ENCODE measurements around the gene TMEM54. TPM values are rescaled to one million over a fixed set of nuclear protein-coding genes. Genes with fewer than 3 reads are reported as not detected.
A peak's percentile ranks its signal among the peaks of the same experiment; 100 is the strongest.

Gene TMEM54
- total and polyA plus RNA-seq, 2 experiments from 2014 or later = 24.8 to 64.7 TPM

- H3K4me1 ChIP-seq (ENCODE audit: insufficient read depth) = no peaks in the 10 kb centered on the region
- H3K79me2 ChIP-seq = no peaks in the 10 kb centered on the region
- H3K27me3 ChIP-seq = peaks cover 8% of the 10 kb centered on the region
- H3K9me3 ChIP-seq (ENCODE audit: low read depth) = no peaks in the 10 kb centered on the region
- no peaks in the 10 kb centered on the region for H3K9me2 ChIP-seq (replicated peaks; ENCODE audit: insufficient read depth)
- no peak for DNase-seq (ENCODE audit: low spot score)
- no peak overlapping the region for H3K27ac ChIP-seq
- TF ChIP-seq CTCF (IDR thresholded peaks at IDR 0.05; ENCODE audit: poor library complexity) (no peak), EZH2phosphoT487 (IDR thresholded peaks at IDR 0.05; ENCODE audit: low read depth, severe bottlenecking, unreplicated experiment) (no peak), EZH2 (IDR thresholded peaks at IDR 0.05; ENCODE audit: borderline replicate concordance) (no peak)
- no peak overlapping the region for H3K4me3 ChIP-seq
- no peak overlapping the region for H3K4me2 ChIP-seq
- no peaks in the 10 kb centered on the region for H3K36me3 ChIP-seq (replicated peaks; ENCODE audit: insufficient read depth, low read depth)
- 81% methylated on average over 13 of the region's 13 CpGs for whole genome bisulfite sequencing (ENCODE audit: low lambda C conversion rate, missing lambda C conversion rate)
- no peaks in the 10 kb centered on the region for H4K20me1 ChIP-seq (ENCODE audit: insufficient read depth, poor library complexity, severe bottlenecking)
- no peak overlapping the region for H2AFZ ChIP-seq
Observed at GRCh38 chr1:32877211-32878110, 23.7 kb downstream of the TMEM54 start.

GRCh38 chr1:32876341-32877210 is 24.6 kb downstream of the TMEM54 start:
- 59% methylated on average over 16 of the region's 16 CpGs for WGBS (ENCODE audit: low lambda C conversion rate, missing lambda C conversion rate)
- no peak overlapping the region for H3K4me3 ChIP-seq
- no peak overlapping the region for H3K4me2 ChIP-seq
- no peak overlapping the region for H2AFZ ChIP-seq
- H3K9me3 ChIP-seq (ENCODE audit: low read depth) = no peaks in the 10 kb centered on the region
- DNase-seq (ENCODE audit: low spot score) = peak; percentile 46
- H3K27me3 ChIP-seq = peaks cover 15% of the 10 kb centered on the region
- H3K36me3 ChIP-seq (replicated peaks; ENCODE audit: insufficient read depth, low read depth) = no peaks in the 10 kb centered on the region
- H3K4me1 ChIP-seq (ENCODE audit: insufficient read depth) = no peaks in the 10 kb centered on the region
- H3K27ac ChIP-seq = no peak overlapping the region
- TF ChIP-seq EZH2 (IDR thresholded peaks at IDR 0.05; ENCODE audit: borderline replicate concordance) = no peak
- TF ChIP-seq EZH2phosphoT487 (IDR thresholded peaks at IDR 0.05; ENCODE audit: low read depth, severe bottlenecking, unreplicated experiment) = no peak
- TF ChIP-seq CTCF (IDR thresholded peaks at IDR 0.05; ENCODE audit: poor library complexity) = peak; percentile 57
- no peaks in the 10 kb centered on the region for H3K9me2 ChIP-seq (replicated peaks; ENCODE audit: insufficient read depth)
- H4K20me1 ChIP-seq (ENCODE audit: insufficient read depth, poor library complexity, severe bottlenecking) = no peaks in the 10 kb centered on the region
- H3K79me2 ChIP-seq = no peaks in the 10 kb centered on the region

GRCh38 chr1:32874860-32875752 is 26.1 kb downstream of the TMEM54 start:
- H3K9me3 ChIP-seq (ENCODE audit: low read depth) = no peaks in the 10 kb centered on the region
- no peaks in the 10 kb centered on the region for H3K36me3 ChIP-seq (replicated peaks; ENCODE audit: insufficient read depth, low read depth)
- H3K27me3 ChIP-seq = peaks cover 21% of the 10 kb centered on the region
- 69% methylated on average over 5 of the region's 5 CpGs for WGBS (ENCODE audit: low lambda C conversion rate, missing lambda C conversion rate)
- no peak overlapping the region for H2AFZ ChIP-seq
- no peak for DNase-seq (ENCODE audit: low spot score)
- H3K4me2 ChIP-seq = no peak overlapping the region
- no peaks in the 10 kb centered on the region for H3K79me2 ChIP-seq
- H4K20me1 ChIP-seq (ENCODE audit: insufficient read depth, poor library complexity, severe bottlenecking) = no peaks in the 10 kb centered on the region
- H3K4me1 ChIP-seq (ENCODE audit: insufficient read depth) = peaks cover 6% of the 10 kb centered on the region
- H3K9me2 ChIP-seq (replicated peaks; ENCODE audit: insufficient read depth) = no peaks in the 10 kb centered on the region
- no peak overlapping the region for H3K4me3 ChIP-seq
- H3K27ac ChIP-seq = no peak overlapping the region
- TF ChIP-seq EZH2 (IDR thresholded peaks at IDR 0.05; ENCODE audit: borderline replicate concordance) (no peak), CTCF (IDR thresholded peaks at IDR 0.05; ENCODE audit: poor library complexity) (no peak), EZH2phosphoT487 (IDR thresholded peaks at IDR 0.05; ENCODE audit: low read depth, severe bottlenecking, unreplicated experiment) (no peak)
